Lung (tissue), 12 donors: Measurements from ENCODE around the gene ADAMTS1. TPM values are rescaled to one million over a fixed set of nuclear protein-coding genes. Genes with fewer than 3 reads are reported as not detected.
"Not testable (repeated sequence)": the region's sequence is repeated elsewhere in the genome, so short reads cannot be mapped to it uniquely, and the experiment has no call there.

ENCODE experiments used
- ATAC-seq: fragments of 200-7000 bp; cut with Tn5 transposase; one replicate; pipeline ENCODE4 v1.9.1; 2020; ENCODE audit warnings: moderate number of reproducible peaks; ENCODE audit not compliant: insufficient read depth, low FRiP score
- DNase-seq, 3 donors: peaks; one replicate each; pipeline ENCODE4 v3.0.0-alpha.2; 2013 to 2017
- H3K27ac ChIP-seq, 2 donors: one replicate each; pipeline ENCODE4 v1.5.1; 2013; ENCODE audit warnings: mild to moderate bottlenecking in 2 of 2, moderate library complexity in 2 of 2, control low read depth in 1 of 2, inconsistent platforms in 1 of 2, low read depth in 1 of 2, low read length in 1 of 2
- H3K27me3 ChIP-seq, 3 donors: one replicate each; pipeline ENCODE4 v1.5.1; 2013; ENCODE audit warnings: low read length in 2 of 3; ENCODE audit not compliant: control insufficient read depth in 3 of 3, insufficient read depth in 3 of 3
- H3K36me3 ChIP-seq, 4 donors: one replicate each; pipeline ENCODE4 v1.5.1; 2013; ENCODE audit warnings: low read length in 4 of 4, mild to moderate bottlenecking in 1 of 4, moderate library complexity in 1 of 4; ENCODE audit not compliant: control insufficient read depth in 4 of 4, insufficient read depth in 4 of 4
- H3K4me1 ChIP-seq, 5 donors: one replicate each; pipeline ENCODE4 v1.5.1; 2013; ENCODE audit warnings: low read length in 5 of 5, mild to moderate bottlenecking in 2 of 5, moderate library complexity in 1 of 5; ENCODE audit not compliant: control insufficient read depth in 5 of 5, insufficient read depth in 5 of 5
- H3K4me3 ChIP-seq: one replicate; pipeline ENCODE4 v1.5.1; 2013; ENCODE audit warnings: mild to moderate bottlenecking, control low read depth, moderate library complexity
- H3K9ac ChIP-seq, 2 donors: one replicate each; pipeline ENCODE4 v1.5.1; 2013; ENCODE audit warnings: low read length in 2 of 2, control low read depth in 1 of 2; ENCODE audit not compliant: insufficient read depth in 1 of 2
- H3K9me3 ChIP-seq, 4 donors: one replicate each; pipeline ENCODE4 v1.5.1; 2013; ENCODE audit warnings: low read length in 3 of 4, mild to moderate bottlenecking in 1 of 4, moderate library complexity in 1 of 4; ENCODE audit not compliant: control insufficient read depth in 4 of 4, insufficient read depth in 3 of 4
- WGBS, 2 donors: extraction: QIAGEN DNeasy Blood & Tissue Kit; methylation state at CpG; one replicate each; pipeline ENCODE4 v1.1.7; 2013; 5-methylcytosine and 5-hydroxymethylcytosine counted together
- polyA plus RNA-seq, 2 donors: library from polyadenylated mRNA; stranded (reverse); fragments of 200-250 nt; gene quantifications; one replicate each; pipeline ENCODE4 v1.2.1, GENCODE V29; 2013
- total RNA-seq, 2 donors: library from RNA; depleted of rRNA in 1 of 2; stranded (reverse); fragments of >200 nt in 1 of 2; gene quantifications; one replicate each; pipeline ENCODE4 v1.2.1, GENCODE V29; 2014 to 2021
- TF ChIP-seq, protein P1 (sequence below): IDR thresholded peaks from 2 replicates; pipeline ENCODE4 v1.5.1; 2012; ENCODE audit warnings: mild to moderate bottlenecking; ENCODE audit errors: control extremely low read depth, extremely low read depth
- donor health status: control.
- donor health status: control.
- donor health status: Bipolar disorder and iron deficiency.
- donor health status: healthy.
- donor health status: DM: yes; HTN: yes; CAD: no.

ADAMTS1 gene
- total and polyA plus RNA-seq, 4 donors = 15.3 to 165 (median 84.4) TPM

DNA sequence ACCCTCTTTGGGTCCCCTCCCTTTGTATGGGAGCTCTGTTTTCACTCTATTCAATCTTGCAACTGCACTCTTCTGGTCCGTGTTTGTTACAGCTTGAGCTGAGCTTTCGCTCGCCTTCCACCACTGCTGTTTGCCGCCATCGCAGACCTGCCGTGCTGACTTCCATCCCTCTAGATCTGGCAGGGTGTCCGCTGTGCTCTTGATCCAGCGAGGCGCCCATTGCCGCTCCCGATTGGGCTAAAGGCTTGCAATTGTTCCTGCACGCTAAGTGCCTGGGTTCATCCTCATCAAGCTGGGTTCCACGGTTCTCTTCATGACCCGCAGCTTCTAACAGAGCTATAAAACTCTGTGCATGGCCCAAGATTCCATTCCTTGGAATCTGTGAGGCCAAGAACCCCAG lies 9.5 kb upstream of the ADAMTS1 start:
- not testable (repeated sequence) for H3K27ac ChIP-seq, H3K4me1 ChIP-seq, H3K9me3 ChIP-seq, H3K4me3 ChIP-seq, H3K36me3 ChIP-seq, H3K9ac ChIP-seq, ATAC-seq, H3K27me3 ChIP-seq, DNase-seq
- 95 to 98% methylated on average over 14 of the region's 14 CpGs for WGBS, 2 donors

DNA sequence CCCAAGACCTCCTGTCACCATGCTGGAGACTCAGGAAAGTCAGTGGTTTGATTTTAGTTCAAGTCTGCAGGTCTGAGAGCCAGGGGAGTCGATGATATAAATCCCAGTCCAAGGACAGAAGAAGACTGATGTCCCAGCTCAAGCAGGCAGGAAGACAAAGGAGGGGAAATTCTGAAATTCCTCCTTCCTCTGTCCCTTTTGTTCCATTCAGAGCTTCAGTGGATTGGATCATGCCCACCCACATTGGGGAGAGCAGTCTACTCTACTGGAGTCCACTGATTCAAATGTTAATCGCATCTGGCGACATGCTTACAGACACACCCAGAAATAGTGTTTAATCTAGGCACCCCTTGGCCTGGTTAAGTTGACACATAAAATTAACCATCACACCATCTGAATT lies 7.2 kb upstream of the ADAMTS1 start:
- TF ChIP-seq, protein P1, sequence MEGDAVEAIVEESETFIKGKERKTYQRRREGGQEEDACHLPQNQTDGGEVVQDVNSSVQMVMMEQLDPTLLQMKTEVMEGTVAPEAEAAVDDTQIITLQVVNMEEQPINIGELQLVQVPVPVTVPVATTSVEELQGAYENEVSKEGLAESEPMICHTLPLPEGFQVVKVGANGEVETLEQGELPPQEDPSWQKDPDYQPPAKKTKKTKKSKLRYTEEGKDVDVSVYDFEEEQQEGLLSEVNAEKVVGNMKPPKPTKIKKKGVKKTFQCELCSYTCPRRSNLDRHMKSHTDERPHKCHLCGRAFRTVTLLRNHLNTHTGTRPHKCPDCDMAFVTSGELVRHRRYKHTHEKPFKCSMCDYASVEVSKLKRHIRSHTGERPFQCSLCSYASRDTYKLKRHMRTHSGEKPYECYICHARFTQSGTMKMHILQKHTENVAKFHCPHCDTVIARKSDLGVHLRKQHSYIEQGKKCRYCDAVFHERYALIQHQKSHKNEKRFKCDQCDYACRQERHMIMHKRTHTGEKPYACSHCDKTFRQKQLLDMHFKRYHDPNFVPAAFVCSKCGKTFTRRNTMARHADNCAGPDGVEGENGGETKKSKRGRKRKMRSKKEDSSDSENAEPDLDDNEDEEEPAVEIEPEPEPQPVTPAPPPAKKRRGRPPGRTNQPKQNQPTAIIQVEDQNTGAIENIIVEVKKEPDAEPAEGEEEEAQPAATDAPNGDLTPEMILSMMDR = no peak
- DNase-seq (no peak), ATAC-seq (no peak)
- 86 to 91% methylated on average over 3 of the region's 3 CpGs for WGBS, 2 donors
- Histone ChIP-seq H3K9ac (no peak overlapping the region), H3K4me3 (no peak overlapping the region), H3K27ac (no peak overlapping the region), H3K4me1 (peaks cover 0 to 12% (median 0%) of the 10 kb centered on the region in 5 donors), H3K9me3 (no peaks in the 10 kb centered on the region), H3K27me3 (no peaks in the 10 kb centered on the region), H3K36me3 (no peaks in the 10 kb centered on the region)

DNA sequence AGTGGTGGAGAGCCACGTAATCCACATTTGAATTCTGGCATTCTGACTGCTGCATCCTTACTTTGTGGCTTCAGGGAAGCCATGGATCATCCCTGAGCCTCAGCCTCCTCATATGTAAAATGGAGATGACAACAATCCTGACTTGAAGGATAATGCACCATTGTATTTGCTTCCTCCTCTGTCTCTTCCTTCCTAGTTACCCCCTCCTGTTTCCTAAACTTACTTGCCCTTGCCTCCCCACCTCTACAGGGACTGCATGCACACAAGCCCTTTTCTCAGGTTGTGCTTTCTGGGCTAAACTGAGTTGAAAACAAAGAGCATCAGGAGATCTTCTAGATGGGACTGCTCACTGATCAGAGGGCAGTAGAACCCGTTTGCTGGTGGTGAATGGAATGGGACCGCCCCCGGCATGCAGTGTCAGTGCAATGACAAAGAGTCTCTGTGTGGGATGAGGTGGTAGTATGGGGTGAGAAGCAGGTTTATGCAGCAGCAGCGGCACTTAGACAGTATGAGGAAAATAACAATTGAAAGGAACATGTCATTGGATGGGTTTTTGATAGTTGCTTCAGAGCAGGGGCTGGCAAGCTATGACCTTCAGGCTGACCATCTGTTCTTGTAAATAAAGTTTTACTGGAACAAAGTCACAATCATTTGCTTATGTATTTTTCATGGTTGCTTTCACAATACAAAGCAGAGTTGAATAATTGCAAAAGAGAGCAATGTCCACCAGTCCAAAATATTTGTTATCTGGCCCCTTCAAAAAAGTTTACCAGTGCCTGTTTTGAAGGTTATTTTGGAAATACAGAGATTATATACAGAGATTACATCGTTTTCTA lies 6.1 kb upstream of the ADAMTS1 start:
- 84 to 92% methylated on average over 6 of the region's 6 CpGs for WGBS, 2 donors
- no peaks in the 10 kb centered on the region for H3K27me3 ChIP-seq
- no peaks in the 10 kb centered on the region for H3K36me3 ChIP-seq
- ATAC-seq (no peak), DNase-seq (no peak)
- TF ChIP-seq, protein P1 = no peak
- H3K4me3 ChIP-seq = no peak overlapping the region
- H3K4me1 ChIP-seq = peaks cover 0 to 19% (median 0%) of the 10 kb centered on the region in 5 donors
- H3K9ac ChIP-seq = no peak overlapping the region
- no peak overlapping the region for H3K27ac ChIP-seq
- no peaks in the 10 kb centered on the region for H3K9me3 ChIP-seq

DNA sequence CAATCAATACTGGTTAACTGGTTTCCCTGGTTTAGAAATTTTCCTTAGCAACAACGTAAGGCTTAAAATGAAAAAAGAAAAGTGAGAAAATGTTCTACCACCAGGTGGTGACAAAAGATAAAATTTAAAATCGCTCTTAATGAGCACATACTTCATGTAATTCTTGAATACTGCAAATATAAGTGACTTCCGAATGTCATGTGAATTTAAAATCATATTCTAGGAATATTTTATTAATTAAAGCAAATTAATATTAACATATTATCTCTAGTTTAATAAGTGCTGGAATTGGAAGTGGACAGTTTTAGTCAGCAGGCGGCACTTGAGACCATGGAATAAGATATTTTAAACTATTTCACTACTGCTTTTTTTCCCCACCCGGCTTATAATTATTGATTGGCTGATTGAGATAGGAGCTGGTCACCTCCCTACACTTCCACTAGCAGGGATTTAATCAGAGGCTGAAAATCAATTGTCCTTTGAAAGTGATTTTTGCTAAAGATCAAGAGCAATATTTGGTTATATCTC lies 5.0 kb upstream of the ADAMTS1 start:
- peaks cover 0 to 19% (median 0%) of the 10 kb centered on the region in 5 donors for H3K4me1 ChIP-seq
- 18 to 24% methylated on average over 5 of the region's 5 CpGs for WGBS, 2 donors
- TF ChIP-seq, protein P1 = peak; percentile 20
- no peaks in the 10 kb centered on the region for H3K9me3 ChIP-seq
- ATAC-seq (no peak), DNase-seq (peak in 2 of 3 donors; percentile 81 to 85)
- no peak overlapping the region for H3K27ac ChIP-seq
- no peaks in the 10 kb centered on the region for H3K36me3 ChIP-seq
- H3K4me3 ChIP-seq = no peak overlapping the region
- no peak overlapping the region for H3K9ac ChIP-seq
- H3K27me3 ChIP-seq = no peaks in the 10 kb centered on the region
